GM18867 (cell line): ENCODE measurements around the gene CAMTA1.

Experiments used
- ATAC-seq: cut with Tn5 transposase; IDR thresholded peaks from one replicate; pipeline ENCODE4 v1.9.1; 2021; ENCODE audit warnings: mild to moderate bottlenecking, moderate library complexity; ENCODE audit not compliant: unreplicated experiment

CAMTA1 gene

DNA sequence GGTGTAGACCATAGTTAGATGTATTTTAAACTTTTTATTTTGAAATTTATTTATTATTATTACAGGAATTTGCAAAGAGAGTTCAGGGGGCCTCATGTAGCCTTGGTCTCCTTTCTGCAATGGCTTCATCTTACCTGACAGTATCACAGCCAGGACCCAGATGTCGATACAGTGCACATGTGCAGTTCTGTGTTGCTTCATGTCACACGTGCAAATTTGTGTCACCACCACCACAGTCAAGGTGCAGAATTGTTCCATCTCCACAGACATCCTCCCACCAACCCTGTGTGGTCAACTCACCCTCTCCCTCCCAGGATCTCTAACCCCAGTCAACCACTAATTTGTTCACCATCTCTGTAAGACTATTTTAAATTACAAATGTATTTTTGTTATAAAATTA lies 184.5 kb downstream of the CAMTA1 start:
- no peak for ATAC-seq

DNA sequence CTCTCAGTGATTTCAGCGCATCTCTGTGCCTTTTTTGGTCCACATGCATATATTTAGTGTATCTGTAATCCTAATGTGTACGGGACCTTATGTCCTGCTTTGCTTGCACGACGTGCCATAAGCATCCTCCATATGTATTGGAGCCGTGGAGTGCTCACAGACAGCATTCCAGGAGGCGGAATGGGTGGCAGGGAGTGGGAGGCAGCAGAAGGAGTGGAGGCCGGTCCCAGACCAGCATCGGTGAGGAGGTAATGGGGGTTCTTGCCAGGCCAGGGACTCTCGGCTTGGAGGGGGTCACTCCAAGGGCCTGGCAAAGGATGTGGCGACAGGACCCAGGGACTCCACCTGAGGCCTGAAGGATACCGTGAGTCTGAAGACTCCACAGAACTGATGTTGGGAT lies 185.0 kb downstream of the CAMTA1 start:
- no peak for ATAC-seq

DNA sequence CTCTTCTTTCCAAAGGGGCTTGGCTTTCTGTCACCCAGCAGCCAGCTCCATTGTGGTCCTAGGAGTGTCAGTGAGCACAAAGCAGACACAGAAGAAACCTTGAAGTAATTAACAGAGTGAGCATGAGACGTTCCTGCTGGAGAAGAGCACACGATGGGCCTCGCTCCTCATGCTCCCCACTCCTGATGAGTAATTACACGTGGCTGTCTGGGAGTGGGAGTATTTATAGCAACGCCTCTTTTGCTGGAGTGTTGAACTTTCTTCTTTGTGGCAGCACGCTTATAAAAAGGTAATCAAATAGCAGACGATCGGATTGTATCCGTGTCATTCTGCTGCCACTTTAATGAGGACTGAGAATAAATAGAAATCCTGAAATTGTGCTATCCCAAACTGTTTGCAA lies 185.8 kb downstream of the CAMTA1 start:
- no peak for ATAC-seq

- ATAC-seq: no peak
These were observed 186.4 kb downstream of the CAMTA1 start for GRCh38 chr1:6971699-6972098.

DNA sequence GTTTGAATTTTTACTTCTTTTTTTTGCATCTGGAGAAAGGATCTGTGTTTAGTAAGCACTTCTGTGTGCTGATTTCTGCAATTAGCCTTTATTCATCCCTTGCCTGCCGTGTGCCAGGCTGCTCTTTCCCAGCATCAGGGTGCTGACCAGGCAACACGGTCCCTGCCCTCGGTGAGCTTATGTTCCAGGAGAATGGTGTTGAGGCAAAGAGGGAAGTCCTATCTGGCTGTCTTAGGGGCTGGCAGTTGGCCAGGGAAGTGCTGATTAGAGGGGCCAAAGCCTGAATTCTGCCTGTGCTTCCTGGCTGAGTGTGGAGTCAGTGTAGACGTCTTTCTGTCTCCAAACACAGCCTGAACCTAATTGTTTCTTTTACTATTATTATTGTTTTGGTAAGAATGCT lies 187.1 kb downstream of the CAMTA1 start:
- ATAC-seq: no peak

- no peak for ATAC-seq
These were observed 190.2 kb downstream of the CAMTA1 start for GRCh38 chr1:6975331-6976043.

DNA sequence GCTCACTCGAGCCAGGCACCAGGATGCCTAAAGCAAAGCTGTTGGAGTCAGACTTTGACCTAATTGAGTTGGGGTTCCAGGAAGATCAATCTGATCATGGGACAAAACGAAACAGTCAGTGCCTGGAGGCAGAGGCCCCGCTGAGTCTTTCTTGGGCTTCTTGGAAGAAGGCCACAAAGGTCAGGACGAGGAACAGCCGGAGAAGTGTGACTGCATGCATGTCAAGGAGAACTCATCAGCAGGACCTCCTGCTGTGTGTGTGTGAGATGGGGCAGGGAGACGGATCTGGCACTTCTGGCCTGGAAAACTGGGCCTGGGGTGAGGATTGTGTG lies 190.8 kb downstream of the CAMTA1 start:
- no peak for ATAC-seq

GRCh38 chr1:6979003-6979613 lies 193.9 kb downstream of the CAMTA1 start:
- no peak for ATAC-seq

- ATAC-seq: no peak
These were observed 196.3 kb downstream of the CAMTA1 start for GRCh38 chr1:6981595-6981994.

DNA sequence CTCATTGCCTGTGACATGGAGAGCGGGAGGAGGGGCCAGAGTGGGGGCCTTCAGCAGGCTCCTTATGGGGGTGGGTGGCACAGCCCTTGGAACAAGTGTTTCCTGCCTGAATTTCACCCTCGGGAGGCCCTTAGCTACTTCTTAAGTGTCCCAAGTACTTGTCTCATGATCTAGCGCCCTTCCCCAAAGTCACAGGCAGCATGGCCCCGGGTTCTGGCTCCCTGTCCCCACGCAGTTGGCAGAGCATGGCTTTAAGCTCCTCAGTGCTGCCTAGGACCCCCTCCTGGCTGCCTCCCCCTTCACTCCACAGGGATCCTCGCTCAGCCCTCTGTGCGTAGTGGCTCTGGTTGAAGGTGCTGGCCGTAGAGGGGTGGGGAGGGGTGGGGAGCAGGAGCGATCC lies 197.2 kb downstream of the CAMTA1 start:
- ATAC-seq: no peak

GRCh38 chr1:6982860-6983259 lies 197.6 kb downstream of the CAMTA1 start:
- no peak for ATAC-seq

- no peak for ATAC-seq
These were observed 199.3 kb downstream of the CAMTA1 start for GRCh38 chr1:6984536-6984935.

GRCh38 chr1:6984986-6985385 lies 199.7 kb downstream of the CAMTA1 start:
- ATAC-seq: no peak

GRCh38 chr1:6985549-6986276 lies 200.5 kb downstream of the CAMTA1 start:
- ATAC-seq: no peak

DNA sequence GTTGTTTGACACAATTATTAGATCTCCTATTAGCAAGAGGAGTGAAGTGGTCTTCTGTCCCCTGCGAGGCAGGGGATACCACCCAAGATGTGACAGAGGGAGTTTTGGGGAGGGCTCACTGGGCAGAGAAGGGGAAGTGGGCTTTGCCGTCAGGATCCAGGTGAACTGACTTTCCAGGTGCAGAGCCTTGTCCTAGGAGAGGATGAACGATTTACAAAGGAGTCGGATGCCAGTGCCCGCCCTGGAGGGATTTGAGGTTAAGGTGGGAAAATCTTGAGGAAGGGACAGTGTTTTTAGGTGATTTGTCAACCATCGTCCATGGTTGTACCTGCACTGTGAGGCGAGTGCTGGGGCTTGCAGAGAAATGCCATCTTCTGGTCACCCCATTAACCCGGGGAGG lies 201.0 kb downstream of the CAMTA1 start:
- ATAC-seq: no peak

GRCh38 chr1:6987940-6988339 lies 202.7 kb downstream of the CAMTA1 start:
- no peak for ATAC-seq

DNA sequence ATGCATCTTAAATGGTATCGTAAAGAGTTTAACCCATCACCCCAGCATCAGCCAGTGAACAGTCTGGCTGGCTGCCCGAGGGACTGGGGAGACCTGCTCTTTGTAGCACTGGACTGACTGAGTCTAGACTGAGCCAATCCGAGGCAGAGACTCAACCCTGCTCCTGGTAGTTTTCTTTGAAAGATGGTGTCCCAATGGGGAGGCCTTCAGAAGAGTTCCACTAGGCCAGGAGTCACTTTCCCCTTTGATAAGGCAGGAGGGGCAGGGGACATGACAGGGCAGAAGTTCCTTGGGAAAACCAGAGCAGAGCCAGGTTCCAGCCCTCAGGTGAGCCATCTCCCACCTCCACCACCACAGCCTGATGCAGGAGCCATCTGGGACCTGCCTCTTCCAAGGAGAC lies 203.5 kb downstream of the CAMTA1 start:
- ATAC-seq: no peak

- ATAC-seq: no peak
These were observed 204.2 kb downstream of the CAMTA1 start for GRCh38 chr1:6989212-6990159.

DNA sequence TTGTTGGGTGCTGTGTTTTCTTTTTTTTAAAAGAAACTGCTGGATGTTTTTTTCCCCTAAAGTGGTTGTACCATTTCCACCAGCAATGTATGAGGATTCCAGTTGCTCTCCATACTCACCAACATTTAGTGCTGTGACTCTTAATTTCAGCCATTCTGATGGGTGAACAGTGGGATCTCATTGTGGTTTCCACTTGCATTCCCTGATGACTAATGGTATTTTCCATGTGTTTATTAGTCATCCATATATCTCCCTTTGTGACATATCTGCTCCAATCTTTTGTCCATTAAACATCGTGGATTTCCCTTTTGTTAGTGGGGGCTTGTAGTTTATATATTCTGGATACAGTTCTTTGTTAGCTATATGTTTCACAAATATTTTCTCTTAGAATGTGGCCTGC lies 206.0 kb downstream of the CAMTA1 start:
- ATAC-seq: no peak

DNA sequence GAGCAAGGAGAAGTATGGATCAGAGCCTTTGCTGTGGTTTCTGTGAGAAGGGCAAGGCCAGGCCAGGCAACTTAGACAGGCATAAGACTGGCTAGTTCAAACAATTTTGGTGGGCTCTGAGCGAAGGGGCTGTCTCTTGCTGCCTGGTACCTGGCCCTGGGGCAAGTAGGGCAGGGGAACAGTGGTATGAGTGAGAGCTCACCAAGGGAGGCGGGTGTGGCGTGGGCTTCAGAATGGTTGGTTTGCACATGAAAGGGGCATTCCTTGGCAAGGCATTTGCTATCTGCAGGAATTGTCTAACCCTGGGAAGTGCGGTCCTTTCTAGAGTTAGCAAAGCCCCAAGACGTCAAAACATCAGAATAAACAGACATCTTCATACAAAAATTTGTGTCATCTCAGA lies 210.5 kb downstream of the CAMTA1 start:
- no peak for ATAC-seq

- ATAC-seq: no peak
These were observed 211.1 kb downstream of the CAMTA1 start for GRCh38 chr1:6996371-6996770.
